ENCODE results near the gene ITPR2. TPM values are rescaled to one million over a fixed set of nuclear protein-coding genes. Genes with fewer than 3 reads are reported as not detected.
"Not testable (repeated sequence)": the region's sequence is repeated elsewhere in the genome, so short reads cannot be mapped to it uniquely, and the experiment has no call there.

Gene ITPR2
- total RNA-seq, 1 donor from 2014 or later = 74.5 TPM

DNA sequence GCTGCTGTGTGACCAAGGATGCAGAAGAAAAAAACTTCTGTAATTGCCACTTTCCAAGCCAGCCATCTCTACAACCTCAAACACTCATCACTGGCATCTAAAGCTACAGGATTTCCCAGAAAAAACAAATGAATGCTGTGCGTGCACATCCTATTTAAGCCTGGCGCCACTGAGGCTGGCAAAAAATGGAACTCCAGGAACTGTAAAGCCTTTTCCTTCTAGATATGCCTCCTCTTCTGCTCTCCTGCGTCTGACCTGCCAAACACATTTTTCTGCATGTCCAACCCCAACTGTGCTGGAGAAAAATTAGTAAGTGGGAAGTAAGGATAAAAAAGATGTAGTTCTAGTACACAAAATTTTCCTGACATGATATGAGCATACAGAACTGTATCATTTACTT, 184.9 kb downstream of the ITPR2 start:
- POLR2A ChIA-PET = no interaction called here
- DNase-seq = no peak
- no peaks in the 10 kb centered on the region for H3K27me3 Mint-ChIP-seq
- TF ChIP-seq, protein P1, sequence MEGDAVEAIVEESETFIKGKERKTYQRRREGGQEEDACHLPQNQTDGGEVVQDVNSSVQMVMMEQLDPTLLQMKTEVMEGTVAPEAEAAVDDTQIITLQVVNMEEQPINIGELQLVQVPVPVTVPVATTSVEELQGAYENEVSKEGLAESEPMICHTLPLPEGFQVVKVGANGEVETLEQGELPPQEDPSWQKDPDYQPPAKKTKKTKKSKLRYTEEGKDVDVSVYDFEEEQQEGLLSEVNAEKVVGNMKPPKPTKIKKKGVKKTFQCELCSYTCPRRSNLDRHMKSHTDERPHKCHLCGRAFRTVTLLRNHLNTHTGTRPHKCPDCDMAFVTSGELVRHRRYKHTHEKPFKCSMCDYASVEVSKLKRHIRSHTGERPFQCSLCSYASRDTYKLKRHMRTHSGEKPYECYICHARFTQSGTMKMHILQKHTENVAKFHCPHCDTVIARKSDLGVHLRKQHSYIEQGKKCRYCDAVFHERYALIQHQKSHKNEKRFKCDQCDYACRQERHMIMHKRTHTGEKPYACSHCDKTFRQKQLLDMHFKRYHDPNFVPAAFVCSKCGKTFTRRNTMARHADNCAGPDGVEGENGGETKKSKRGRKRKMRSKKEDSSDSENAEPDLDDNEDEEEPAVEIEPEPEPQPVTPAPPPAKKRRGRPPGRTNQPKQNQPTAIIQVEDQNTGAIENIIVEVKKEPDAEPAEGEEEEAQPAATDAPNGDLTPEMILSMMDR (IDR thresholded peaks at IDR 0.05) = no peak
- CTCF ChIA-PET = no interaction called here
- H3K4me3 Mint-ChIP-seq = no peak overlapping the region
- no peak for ATAC-seq (ENCODE audit: low read depth)
- no peak overlapping the region for H3K27ac Mint-ChIP-seq
- H3K4me1 Mint-ChIP-seq = no peaks in the 10 kb centered on the region
- no peaks in the 10 kb centered on the region for H3K9me3 Mint-ChIP-seq
- intact Hi-C loops (cut with micrococcal nuclease) = no loop called here
- H3K36me3 Mint-ChIP-seq (ENCODE audit: low read depth) = peaks cover 59% of the 10 kb centered on the region

DNA sequence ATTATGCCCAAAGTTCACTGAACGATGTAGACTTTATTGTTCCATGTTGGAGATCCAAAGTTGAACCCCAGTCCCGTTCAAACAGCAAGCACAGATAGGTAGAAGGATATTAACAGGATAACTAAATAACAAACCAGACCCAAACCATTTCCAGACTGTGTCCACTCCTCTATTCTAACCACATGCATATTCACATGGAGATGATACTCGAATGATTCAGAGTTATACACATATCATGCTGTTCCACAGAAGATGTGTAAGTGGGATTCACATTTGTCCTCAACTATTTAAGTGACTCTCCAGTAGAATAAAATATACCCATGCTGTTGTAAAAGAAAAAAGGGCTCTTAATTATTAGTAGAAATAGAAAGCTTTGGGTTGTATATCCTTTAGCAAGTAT, 185.9 kb downstream of the ITPR2 start:
- no peak for ATAC-seq (ENCODE audit: low read depth)
- Mint-ChIP-seq H3K9me3 (no peaks in the 10 kb centered on the region), H3K4me3 (no peak overlapping the region), H3K27ac (no peak overlapping the region), H3K27me3 (no peaks in the 10 kb centered on the region), H3K36me3 (ENCODE audit: low read depth) (peaks cover 49% of the 10 kb centered on the region), H3K4me1 (no peaks in the 10 kb centered on the region)
- TF ChIP-seq, protein P1 (IDR thresholded peaks at IDR 0.05) = no peak
- ChIA-PET POLR2A (no interaction called here), CTCF (no interaction called here)
- intact Hi-C loops (cut with micrococcal nuclease) = no loop called here
- no peak for DNase-seq

DNA sequence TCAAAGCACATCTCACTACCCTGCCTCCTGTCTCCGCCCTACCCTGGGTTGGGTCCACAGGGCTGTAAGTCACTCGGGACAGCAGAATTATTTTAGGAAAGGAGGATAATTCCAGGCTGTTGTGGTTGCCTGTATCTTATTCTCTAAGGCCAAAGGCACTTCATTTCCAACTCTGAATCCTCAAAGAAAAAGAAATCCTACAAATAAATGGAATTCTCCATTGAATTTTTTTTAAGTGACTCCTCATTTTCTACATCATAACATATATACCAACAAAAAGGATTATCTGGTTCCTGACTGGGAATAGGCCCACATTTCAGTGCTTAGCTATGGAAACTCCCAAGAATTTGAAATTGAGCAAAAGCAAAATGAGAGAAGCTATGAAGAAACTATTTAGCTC, 186.4 kb downstream of the ITPR2 start:
- no peaks in the 10 kb centered on the region for H3K9me3 Mint-ChIP-seq
- no peaks in the 10 kb centered on the region for H3K27me3 Mint-ChIP-seq
- H3K36me3 Mint-ChIP-seq (ENCODE audit: low read depth) = peaks cover 44% of the 10 kb centered on the region
- ATAC-seq (ENCODE audit: low read depth) (no peak), DNase-seq (no peak)
- ChIA-PET CTCF (no interaction called here), POLR2A (no interaction called here)
- no peak overlapping the region for H3K4me3 Mint-ChIP-seq
- no peaks in the 10 kb centered on the region for H3K4me1 Mint-ChIP-seq
- TF ChIP-seq, protein P1 (IDR thresholded peaks at IDR 0.05) = no peak
- intact Hi-C loops (cut with micrococcal nuclease) = no loop called here
- H3K27ac Mint-ChIP-seq = no peak overlapping the region

DNA sequence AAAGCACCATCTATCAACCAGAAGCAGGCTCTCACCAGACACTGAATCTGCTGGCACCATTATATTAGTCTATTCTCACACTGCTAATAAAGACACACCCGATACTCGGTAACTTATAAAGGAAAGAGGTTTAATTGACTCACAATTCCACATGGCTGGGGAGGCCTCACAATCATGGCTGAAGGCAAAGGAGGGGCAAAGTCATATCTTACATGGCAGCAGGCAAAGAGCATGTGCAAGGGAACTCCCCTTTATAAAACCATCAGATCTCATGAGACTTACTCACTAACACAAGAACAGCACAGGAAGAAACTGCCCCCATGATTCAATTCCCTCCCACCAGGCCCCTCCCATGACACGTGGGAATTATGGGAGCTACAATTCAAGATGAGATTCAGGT, 188.6 kb downstream of the ITPR2 start:
- ATAC-seq (ENCODE audit: low read depth) = not testable (repeated sequence)

DNA sequence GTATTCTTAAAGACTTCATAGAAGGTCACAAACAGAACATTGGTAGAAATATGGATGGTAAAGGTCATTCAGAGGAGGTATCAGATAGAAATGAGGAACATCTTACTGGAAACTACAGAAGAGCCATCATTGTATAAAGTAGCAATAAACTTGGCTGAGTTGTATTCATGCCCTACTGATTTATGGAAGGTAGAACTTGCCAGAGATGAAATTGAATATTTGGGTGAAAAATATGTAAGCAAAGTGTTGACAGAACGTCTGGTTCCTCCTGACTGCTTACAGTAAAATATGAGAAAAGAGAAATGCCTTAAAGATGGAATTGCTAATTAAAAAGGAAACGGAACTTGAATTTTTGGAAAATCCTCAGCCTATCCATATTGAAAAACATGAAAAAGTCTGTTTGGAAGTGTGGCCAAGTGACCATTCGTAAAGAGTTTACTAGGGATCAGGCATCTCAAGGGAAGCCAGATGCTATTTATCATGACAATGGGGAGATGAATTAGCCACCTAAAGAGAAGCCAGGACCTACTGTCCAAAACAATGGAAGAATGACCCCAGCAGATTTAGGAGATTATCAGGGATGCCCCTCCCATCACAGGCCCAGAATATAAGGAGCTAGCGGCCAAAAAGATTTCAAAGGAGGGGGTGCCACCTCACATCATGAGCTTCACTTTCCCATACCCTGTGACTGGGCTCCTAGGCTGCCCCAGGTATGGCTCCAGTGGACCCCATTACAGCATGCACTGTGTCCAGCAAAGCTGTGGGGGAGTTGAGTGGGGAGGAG, 189.3 kb downstream of the ITPR2 start:
- POLR2A ChIA-PET = no interaction called here
- Mint-ChIP-seq H3K4me1 (no peaks in the 10 kb centered on the region), H3K4me3 (no peak overlapping the region), H3K36me3 (ENCODE audit: low read depth) (peaks cover 30% of the 10 kb centered on the region), H3K9me3 (no peaks in the 10 kb centered on the region), H3K27ac (no peak overlapping the region), H3K27me3 (no peaks in the 10 kb centered on the region)
- intact Hi-C loops (cut with micrococcal nuclease) = no loop called here
- CTCF ChIA-PET = no interaction called here
- no peak for ATAC-seq (ENCODE audit: low read depth)
- TF ChIP-seq, protein P1 (IDR thresholded peaks at IDR 0.05) = no peak
- no peak for DNase-seq

More for the DNA sequence above, 188.6 kb downstream of the ITPR2 start:
- CTCF ChIA-PET; H3K4me1 Mint-ChIP-seq; H3K27me3 Mint-ChIP-seq; DNase-seq; H3K27ac Mint-ChIP-seq; H3K9me3 Mint-ChIP-seq; H3K4me3 Mint-ChIP-seq; POLR2A ChIA-PET; intact Hi-C loops (cut with micrococcal nuclease): not testable (repeated sequence)
- peaks cover 32% of the 10 kb centered on the region for H3K36me3 Mint-ChIP-seq (ENCODE audit: low read depth)

DNA sequence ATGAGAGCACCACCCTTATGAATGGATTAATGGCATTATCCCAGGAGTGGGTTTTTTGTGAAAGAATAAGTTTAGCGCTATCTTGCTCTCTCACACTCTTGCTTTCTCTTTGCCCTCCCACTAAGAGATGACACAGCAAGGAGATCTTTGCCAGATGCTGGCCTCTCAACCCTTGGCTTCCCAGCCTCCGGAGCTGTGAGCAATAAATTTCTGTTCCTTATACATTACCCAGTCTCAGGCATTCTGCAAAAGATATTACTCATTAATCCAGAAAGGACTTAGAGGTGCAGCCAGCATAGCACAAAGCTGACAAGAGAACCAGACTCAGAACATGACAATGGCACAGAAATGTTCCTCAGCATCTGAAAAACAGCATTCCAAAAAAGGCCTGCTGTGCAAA, 190.6 kb downstream of the ITPR2 start:
- H3K4me3 Mint-ChIP-seq = no peak overlapping the region
- ATAC-seq (ENCODE audit: low read depth) (no peak), DNase-seq (no peak)
- H3K36me3 Mint-ChIP-seq (ENCODE audit: low read depth) = peaks cover 21% of the 10 kb centered on the region
- H3K4me1 Mint-ChIP-seq = no peaks in the 10 kb centered on the region
- ChIA-PET CTCF (interaction anchor here (1.7 kb wide), 1 partner anchor 10 kb away, joined by 4 read pairs; no protein-coding TSS in a partner anchor), POLR2A (no interaction called here)
- H3K27ac Mint-ChIP-seq = no peak overlapping the region
- TF ChIP-seq, protein P1 (IDR thresholded peaks at IDR 0.05) = no peak
- no peaks in the 10 kb centered on the region for H3K27me3 Mint-ChIP-seq
- no peaks in the 10 kb centered on the region for H3K9me3 Mint-ChIP-seq
- intact Hi-C loops (cut with micrococcal nuclease) = no loop called here

All from activated B cell treated with CpG ODN at 0.5 μM for 24 hours (primary cell).